ENCODE data around the gene ENDOU.

Gene ENDOU

DNA sequence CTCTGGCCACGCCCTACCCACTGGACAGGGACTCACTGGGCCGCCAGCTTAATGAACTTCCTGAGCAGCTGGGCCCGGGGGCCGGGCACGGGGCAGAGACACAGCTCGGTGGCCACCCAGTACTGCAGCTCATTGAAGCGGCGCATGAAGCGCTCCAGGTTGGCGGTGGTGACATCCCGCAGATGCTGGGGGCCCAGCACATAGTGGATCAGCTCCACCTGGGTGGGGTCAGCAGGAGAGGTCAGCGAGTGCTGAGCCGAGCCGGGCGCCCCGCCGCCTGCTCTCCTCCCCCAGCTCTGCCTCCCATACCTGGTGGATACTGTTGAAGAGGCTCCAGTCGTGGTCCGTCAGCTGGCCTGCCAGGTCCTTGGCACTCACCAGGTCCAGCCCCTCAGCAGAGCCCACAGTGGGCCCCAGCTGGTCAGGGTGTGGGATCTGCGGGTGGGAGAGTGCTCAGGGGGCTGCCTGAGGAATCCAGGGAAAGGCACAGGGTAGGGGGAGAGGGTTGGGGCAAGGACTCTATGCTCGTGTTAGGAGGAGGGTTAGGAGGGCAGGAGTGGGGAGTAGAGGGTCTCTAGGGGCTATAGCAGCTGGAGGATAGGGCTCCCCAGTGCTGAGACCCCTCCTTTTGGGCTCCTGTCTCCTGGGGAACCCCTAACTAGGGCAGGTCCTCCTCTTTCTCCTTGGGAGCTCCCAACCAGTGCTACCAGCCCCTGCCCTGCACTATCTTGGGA lies 15.5 kb upstream of the ENDOU start:
- no peak for TF ChIP-seq CTCF (conservative IDR thresholded peaks at IDR 0.05)
- H3K27ac ChIP-seq = no peak overlapping the region

GRCh38 chr12:47739979-47740378 lies 14.7 kb upstream of the ENDOU start:
- TF ChIP-seq CTCF (conservative IDR thresholded peaks at IDR 0.05) = no peak
- H3K27ac ChIP-seq = no peak overlapping the region

GRCh38 chr12:47739297-47739696 lies 14.0 kb upstream of the ENDOU start:
- TF ChIP-seq CTCF (conservative IDR thresholded peaks at IDR 0.05) = no peak
- H3K27ac ChIP-seq = no peak overlapping the region

- H3K27ac ChIP-seq = no peak overlapping the region
Observed at GRCh38 chr12:47737936-47738594, 12.8 kb upstream of the ENDOU start.

DNA sequence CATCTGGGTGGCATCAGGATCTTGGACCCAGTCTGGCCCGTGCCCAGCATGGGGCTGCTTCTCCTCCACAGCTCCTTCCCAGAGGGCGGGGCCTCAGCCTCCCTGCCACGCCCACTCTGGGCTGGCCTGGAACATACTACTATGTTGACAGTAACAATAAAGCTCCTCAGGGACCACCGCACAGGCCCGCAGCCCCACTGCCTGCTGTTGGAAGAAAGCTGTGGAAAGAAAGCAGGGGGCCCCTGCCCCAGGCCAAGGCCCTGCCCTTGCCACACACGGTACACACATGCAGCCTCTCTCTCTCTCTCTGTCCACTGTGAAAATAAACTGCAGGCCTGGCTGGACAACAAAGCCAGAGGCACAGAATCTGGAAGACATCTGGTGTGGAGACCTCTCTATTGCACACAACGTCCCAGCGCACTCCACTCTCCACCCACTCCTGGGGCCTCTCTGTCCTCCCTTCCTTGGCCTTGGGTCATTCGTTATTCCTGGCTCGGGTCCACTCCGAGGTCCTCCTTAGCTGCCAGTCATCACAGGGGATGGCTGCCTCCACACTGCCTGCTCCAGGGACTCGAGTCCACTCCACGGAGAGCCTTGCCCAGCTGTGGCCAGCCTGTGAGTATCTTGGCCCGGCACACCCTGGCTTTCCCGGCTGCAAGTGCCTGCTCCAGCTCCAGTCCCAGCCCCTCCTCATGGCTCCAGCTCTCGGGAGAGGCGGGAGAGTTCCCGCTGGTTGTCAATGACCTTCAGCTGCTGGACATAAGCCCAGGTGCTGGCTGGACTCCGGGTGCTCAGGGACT lies 11.8 kb upstream of the ENDOU start:
- no peak overlapping the region for H3K27ac ChIP-seq
- TF ChIP-seq CTCF (conservative IDR thresholded peaks at IDR 0.05) = no peak

More at GRCh38 chr12:47737936-47738594, 12.8 kb upstream of the ENDOU start:
- TF ChIP-seq CTCF (conservative IDR thresholded peaks at IDR 0.05) = no peak

GRCh38 chr12:47736216-47736615 lies 10.9 kb upstream of the ENDOU start:
- TF ChIP-seq CTCF (conservative IDR thresholded peaks at IDR 0.05) = no peak
- no peak overlapping the region for H3K27ac ChIP-seq

- TF ChIP-seq CTCF (conservative IDR thresholded peaks at IDR 0.05) = no peak
- no peak overlapping the region for H3K27ac ChIP-seq
Observed at GRCh38 chr12:47735649-47736048, 10.4 kb upstream of the ENDOU start.

Data from VCaP (cell line).